ENCODE data around the gene ABCC8.
"Not testable (repeated sequence)": the region's sequence is repeated elsewhere in the genome, so short reads cannot be mapped to it uniquely, and the experiment has no call there.

- not testable (repeated sequence) for TF ChIP-seq EZH2 (IDR thresholded peaks at IDR 0.05); POLR2AphosphoS5 (IDR thresholded peaks at IDR 0.05; ENCODE audit: borderline replicate concordance, low read depth, low read length); FOXP2 (optimal IDR thresholded peaks at IDR 0.05; ENCODE audit: control extremely low read depth, extremely low read length, insufficient read depth)
These were observed 50.4 kb downstream of the ABCC8 start for GRCh38 chr11:17426233-17426632.

Measured in SK-N-MC (cell line).